Activated CD4-positive, alpha-beta memory T cell treated with anti-CD3 and anti-CD28 coated beads for 36 hours (primary cell): ENCODE measurements around the gene CCDC6. TPM values are rescaled to one million over a fixed set of nuclear protein-coding genes. Genes with fewer than 3 reads are reported as not detected.

ENCODE experiments used
- CTCF ChIA-PET: fragments of 350-600 bp; sonication (Branson Sonifier 250); formaldehyde crosslinking; loops from one replicate; lab custom pipeline; 2021; ENCODE audit warnings: antibody characterized with exemption, inconsistent platforms; lab: Charles Lee
- POLR2A ChIA-PET: fragments of 350-600 bp; sonication (Branson Sonifier 250); formaldehyde crosslinking; loops from one replicate; lab custom pipeline; 2021; ENCODE audit warnings: antibody characterized with exemption; lab: Charles Lee
- DNase-seq: peaks from one replicate; pipeline ENCODE4 v3.0.0-alpha.2; 2020
- H3K27ac Mint-ChIP-seq: one replicate; pipeline ENCODE4 v1.8.0; 2021; ENCODE audit warnings: mixed read lengths
- H3K27me3 Mint-ChIP-seq: one replicate; pipeline ENCODE4 v1.8.0; 2021; ENCODE audit warnings: mixed read lengths
- H3K36me3 Mint-ChIP-seq: one replicate; pipeline ENCODE4 v1.8.0; 2021; ENCODE audit warnings: mixed read lengths
- H3K4me1 Mint-ChIP-seq: one replicate; pipeline ENCODE4 v1.8.0; 2021; ENCODE audit warnings: low read depth, mixed read lengths
- H3K4me3 Mint-ChIP-seq: one replicate; pipeline ENCODE4 v1.8.0; 2021; ENCODE audit warnings: mild to moderate bottlenecking, mixed read lengths
- H3K9me3 Mint-ChIP-seq: one replicate; pipeline ENCODE4 v1.8.0; 2021; ENCODE audit warnings: mixed read lengths
- intact Hi-C: fragments of 100-400 bp; cut with micrococcal nuclease; formaldehyde crosslinking; loops from one replicate; pipeline ENCODE4 v1.15.1; 2023
- total RNA-seq, 2 experiments: library from RNA; stranded (reverse); gene quantifications; one replicate each; pipeline ENCODE4 v1.2.3, GENCODE V29; 2021

The CCDC6 gene
- total RNA-seq, 2 experiments from 2014 or later: 49.1 to 51.5 TPM

- H3K9me3 Mint-ChIP-seq: no peaks in the 10 kb centered on the region
- ChIA-PET CTCF (interaction anchor here (0.9 to 1.2 kb wide), 2 partner anchors 13 to 21 kb away, joined by 3 to 4 read pairs; no protein-coding TSS in a partner anchor), POLR2A (no interaction called here)
Observed at GRCh38 chr10:59851864-59852263, 54.5 kb downstream of the CCDC6 start.

GRCh38 chr10:59847888-59848287 is 58.5 kb downstream of the CCDC6 start:
- Mint-ChIP-seq H3K4me3 (no peak overlapping the region), H3K4me1 (peaks cover 6% of the 10 kb centered on the region), H3K27ac (no peak overlapping the region), H3K27me3 (no peaks in the 10 kb centered on the region), H3K9me3 (no peaks in the 10 kb centered on the region), H3K36me3 (peaks cover 46% of the 10 kb centered on the region)
- intact Hi-C loops: no loop called here
- no peak for DNase-seq
- ChIA-PET POLR2A (no interaction called here), CTCF (interaction anchor here (0.5 kb wide), 1 partner anchor 95 kb away, joined by 5 read pairs; no protein-coding TSS in a partner anchor)

More at GRCh38 chr10:59851864-59852263, 54.5 kb downstream of the CCDC6 start:
- no peaks in the 10 kb centered on the region for H3K27me3 Mint-ChIP-seq
- peaks cover 34% of the 10 kb centered on the region for H3K36me3 Mint-ChIP-seq
- DNase-seq: no peak
- H3K27ac Mint-ChIP-seq: no peak overlapping the region
- intact Hi-C loops: no loop called here
- H3K4me3 Mint-ChIP-seq: no peak overlapping the region
- H3K4me1 Mint-ChIP-seq: peaks cover 21% of the 10 kb centered on the region

DNA sequence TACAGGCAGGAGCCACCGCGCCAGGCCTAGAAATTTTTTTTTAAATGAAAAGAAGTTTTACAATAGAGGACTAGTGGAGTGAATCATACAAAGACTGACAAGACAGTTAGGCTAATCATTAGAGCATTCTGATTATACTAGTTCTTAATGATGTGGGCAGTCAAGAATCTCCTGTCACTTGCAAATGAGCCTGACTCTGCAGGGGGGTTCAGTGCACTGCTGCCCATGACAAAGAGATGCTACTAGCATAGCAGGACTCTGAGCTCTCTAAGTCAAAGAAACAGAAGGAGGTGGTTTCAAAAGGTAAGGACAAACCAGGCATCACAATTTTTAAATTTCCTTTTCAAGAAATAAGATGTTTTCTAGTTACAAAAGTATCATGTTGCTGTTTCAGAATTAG is 59.0 kb downstream of the CCDC6 start:
- no peaks in the 10 kb centered on the region for H3K9me3 Mint-ChIP-seq
- peaks cover 47% of the 10 kb centered on the region for H3K36me3 Mint-ChIP-seq
- no peak overlapping the region for H3K4me3 Mint-ChIP-seq
- no peak for DNase-seq
- intact Hi-C loops: no loop called here
- POLR2A ChIA-PET: no interaction called here
- CTCF ChIA-PET: no interaction called here
- peaks cover 4% of the 10 kb centered on the region for H3K4me1 Mint-ChIP-seq
- H3K27ac Mint-ChIP-seq: no peak overlapping the region
- no peaks in the 10 kb centered on the region for H3K27me3 Mint-ChIP-seq

GRCh38 chr10:59844436-59844835 is 61.9 kb downstream of the CCDC6 start:
- DNase-seq: no peak
- Mint-ChIP-seq H3K4me1 (peaks cover 5% of the 10 kb centered on the region), H3K9me3 (no peaks in the 10 kb centered on the region), H3K27me3 (no peaks in the 10 kb centered on the region), H3K36me3 (peaks cover 52% of the 10 kb centered on the region), H3K4me3 (no peak overlapping the region), H3K27ac (no peak overlapping the region)
- intact Hi-C loops: no loop called here
- ChIA-PET CTCF (interaction anchor here (1.1 to 2.5 kb wide), 2 partner anchors 9 to 14 kb away, joined by 4 to 7 read pairs; no protein-coding TSS in a partner anchor), POLR2A (interaction anchor here (0.8 kb wide), 1 partner anchor 64 kb away, joined by 3 read pairs; no protein-coding TSS in a partner anchor)

DNA sequence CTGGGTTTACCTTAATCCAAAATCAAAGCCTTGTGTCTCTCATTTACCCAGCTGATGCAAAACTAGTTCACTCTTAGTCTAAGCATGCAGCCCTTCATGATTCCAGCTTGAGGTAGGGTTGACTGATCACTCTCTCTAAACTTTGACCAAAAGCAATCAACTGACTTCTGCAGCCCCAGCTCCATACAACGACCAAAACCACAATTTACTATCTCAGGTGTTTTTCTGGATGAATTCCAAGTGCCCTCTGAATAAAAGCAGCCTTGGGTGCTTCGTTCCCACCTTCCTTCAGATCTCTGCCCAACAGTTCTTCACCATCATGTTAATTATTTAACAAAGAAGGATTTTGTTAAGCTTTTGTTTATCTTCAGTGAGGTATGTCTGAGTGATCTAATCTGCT is 62.6 kb downstream of the CCDC6 start:
- ChIA-PET POLR2A (no interaction called here), CTCF (interaction anchor here (1.5 to 2.5 kb wide), 2 partner anchors 13 to 21 kb away, joined by 4 to 7 read pairs; no protein-coding TSS in a partner anchor)
- intact Hi-C loops: no loop called here
- DNase-seq: no peak
- Mint-ChIP-seq H3K27ac (no peak overlapping the region), H3K4me1 (peaks cover 6% of the 10 kb centered on the region), H3K4me3 (no peak overlapping the region), H3K9me3 (no peaks in the 10 kb centered on the region), H3K27me3 (no peaks in the 10 kb centered on the region), H3K36me3 (peaks cover 47% of the 10 kb centered on the region)

- peaks cover 17% of the 10 kb centered on the region for H3K4me1 Mint-ChIP-seq
- intact Hi-C loops: no loop called here
- no peak overlapping the region for H3K4me3 Mint-ChIP-seq
- no peaks in the 10 kb centered on the region for H3K27me3 Mint-ChIP-seq
- ChIA-PET POLR2A (no interaction called here), CTCF (no interaction called here)
- H3K36me3 Mint-ChIP-seq: peaks cover 35% of the 10 kb centered on the region
- no peak overlapping the region for H3K27ac Mint-ChIP-seq
- H3K9me3 Mint-ChIP-seq: no peaks in the 10 kb centered on the region
- DNase-seq: no peak
Observed at GRCh38 chr10:59839576-59839975, 66.8 kb downstream of the CCDC6 start.

DNA sequence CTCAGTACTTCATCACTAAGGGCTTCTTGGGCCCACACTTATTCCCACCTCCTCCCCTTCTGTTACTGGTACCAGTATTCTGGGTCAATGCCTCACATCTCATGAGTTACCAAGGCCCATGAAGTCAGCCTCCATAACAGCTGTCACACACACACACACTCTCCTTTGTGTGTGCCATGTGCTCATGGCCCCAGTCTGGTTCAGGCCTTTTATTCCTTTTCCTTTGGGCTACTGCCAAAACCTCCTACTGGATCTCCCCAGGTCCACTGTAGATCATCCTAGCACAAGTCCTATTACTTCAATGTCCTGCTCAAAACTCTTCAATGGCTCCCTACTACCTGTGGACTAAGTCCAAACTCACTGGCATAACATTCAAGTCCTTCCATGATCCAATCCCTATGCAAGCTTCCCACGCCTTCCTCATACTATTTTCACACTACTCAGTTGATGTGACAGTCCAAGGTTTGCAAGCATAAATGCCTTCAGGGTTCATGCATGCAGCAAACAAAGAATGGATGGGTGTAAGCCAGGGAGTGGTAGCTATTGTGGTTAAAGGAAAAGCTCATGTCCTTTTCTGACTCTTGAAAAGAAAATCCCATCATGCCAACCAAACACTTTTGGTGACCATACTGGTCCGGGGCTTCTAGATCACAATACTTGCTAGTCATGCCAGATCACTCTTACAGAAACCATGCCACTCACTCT is 68.1 kb downstream of the CCDC6 start:
- H3K4me1 Mint-ChIP-seq: peaks cover 19% of the 10 kb centered on the region
- H3K27me3 Mint-ChIP-seq: no peaks in the 10 kb centered on the region
- intact Hi-C loops: no loop called here
- no peak overlapping the region for H3K27ac Mint-ChIP-seq
- H3K9me3 Mint-ChIP-seq: no peaks in the 10 kb centered on the region
- ChIA-PET POLR2A (no interaction called here), CTCF (no interaction called here)
- no peak overlapping the region for H3K4me3 Mint-ChIP-seq
- peaks cover 28% of the 10 kb centered on the region for H3K36me3 Mint-ChIP-seq
- no peak for DNase-seq

DNA sequence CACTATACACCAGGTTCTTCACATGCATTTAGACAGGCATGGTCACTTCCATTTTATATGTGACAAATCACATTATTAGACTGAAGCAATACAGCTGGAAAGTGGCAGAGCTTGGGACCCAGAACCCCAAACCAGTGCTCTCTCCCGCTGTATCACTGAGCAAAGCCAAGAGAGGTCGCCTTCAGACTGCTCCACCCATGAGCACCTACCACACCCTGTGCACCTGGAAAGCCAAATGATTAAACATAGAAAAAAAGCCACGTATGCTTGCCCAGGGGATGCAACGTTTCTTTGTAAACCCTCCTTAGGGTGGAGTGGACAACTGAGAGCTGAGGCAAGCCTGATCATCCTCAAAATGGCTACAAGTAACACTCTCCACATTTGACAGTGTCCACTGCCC is 72.5 kb downstream of the CCDC6 start:
- Mint-ChIP-seq H3K27ac (no peak overlapping the region), H3K9me3 (no peaks in the 10 kb centered on the region), H3K27me3 (no peaks in the 10 kb centered on the region), H3K4me1 (peaks cover 42% of the 10 kb centered on the region), H3K4me3 (no peak overlapping the region), H3K36me3 (peaks cover 34% of the 10 kb centered on the region)
- ChIA-PET POLR2A (no interaction called here), CTCF (interaction anchor here (1.0 kb wide), 1 partner anchor 11 kb away, joined by 3 read pairs; no protein-coding TSS in a partner anchor)
- intact Hi-C loops: loop anchor here (5.0 kb wide), 1 partner anchor 198 kb away; no protein-coding TSS in a partner anchor
- no peak for DNase-seq

- CTCF ChIA-PET: interaction anchor here (0.8 to 2.4 kb wide), 7 partner anchors 11 to 74 kb away, joined by 3 to 26 read pairs (median 3); partner anchors contain the start of gene CCDC6
- H3K27me3 Mint-ChIP-seq: no peaks in the 10 kb centered on the region
- POLR2A ChIA-PET: no interaction called here
- DNase-seq: no peak
- peaks cover 43% of the 10 kb centered on the region for H3K4me1 Mint-ChIP-seq
- H3K4me3 Mint-ChIP-seq: no peak overlapping the region
- H3K9me3 Mint-ChIP-seq: no peaks in the 10 kb centered on the region
- H3K27ac Mint-ChIP-seq: no peak overlapping the region
- H3K36me3 Mint-ChIP-seq: peaks cover 33% of the 10 kb centered on the region
- intact Hi-C loops: loop anchor here (5.0 kb wide), 1 partner anchor 200 kb away; no protein-coding TSS in a partner anchor
Observed at GRCh38 chr10:59832506-59832905, 73.8 kb downstream of the CCDC6 start.

DNA sequence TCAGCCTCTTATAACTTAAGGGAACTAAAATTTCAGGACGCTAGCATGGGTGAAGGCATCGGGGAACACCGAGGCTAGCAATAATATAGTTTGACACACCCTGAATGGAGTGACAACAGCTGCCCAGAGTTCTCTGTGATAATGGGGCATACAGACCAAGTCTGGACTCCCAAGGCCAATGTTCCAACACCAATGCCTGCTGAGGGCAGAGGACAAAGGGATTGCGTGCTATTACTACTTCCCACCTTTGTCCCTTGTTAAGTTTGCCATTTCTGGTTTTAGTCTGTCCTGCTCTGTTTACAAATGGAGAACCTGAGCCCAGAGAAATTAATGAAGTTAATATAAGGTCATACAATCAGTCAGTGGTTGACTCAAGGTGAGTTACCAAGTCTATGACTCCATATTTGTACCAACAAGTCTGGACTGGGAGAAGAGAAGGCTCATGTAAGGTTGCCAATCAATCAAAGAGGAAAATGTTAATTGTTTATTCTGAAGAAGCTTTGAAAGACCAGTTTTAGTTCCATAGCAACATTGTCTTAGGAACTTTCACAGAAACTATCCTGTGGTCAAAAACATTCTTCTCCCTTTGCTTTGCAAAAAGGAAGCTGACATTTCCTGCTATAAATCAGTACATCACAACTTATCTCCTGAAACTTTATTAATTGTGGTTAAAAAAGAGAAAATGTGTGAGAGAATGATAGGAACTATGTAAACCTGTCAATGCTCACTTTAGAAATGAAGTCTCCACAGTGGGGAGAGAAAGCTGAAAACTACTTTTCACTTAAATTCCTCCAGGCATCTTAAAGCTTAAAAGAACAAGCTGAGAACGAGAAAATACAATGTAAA is 74.5 kb downstream of the CCDC6 start:
- Mint-ChIP-seq H3K27ac (no peak overlapping the region), H3K36me3 (peaks cover 38% of the 10 kb centered on the region), H3K27me3 (no peaks in the 10 kb centered on the region), H3K4me1 (peaks cover 46% of the 10 kb centered on the region), H3K4me3 (no peak overlapping the region), H3K9me3 (no peaks in the 10 kb centered on the region)
- intact Hi-C loops: loop anchor here (5.0 kb wide), 1 partner anchor 200 kb away; no protein-coding TSS in a partner anchor
- CTCF ChIA-PET: interaction anchor here (0.8 to 2.4 kb wide), 9 partner anchors 10 to 341 kb away, joined by 3 to 26 read pairs (median 3); partner anchors contain the start of gene CCDC6
- no peak for DNase-seq
- POLR2A ChIA-PET: no interaction called here

- ChIA-PET CTCF (interaction anchor here (0.6 to 2.4 kb wide), 21 partner anchors 9 to 391 kb away, joined by 3 to 26 read pairs (median 3); partner anchors contain the start of gene CCDC6), POLR2A (interaction anchor here (1.2 kb wide), 1 partner anchor 74 kb away, joined by 3 read pairs; no protein-coding TSS in a partner anchor)
- peaks cover 47% of the 10 kb centered on the region for H3K36me3 Mint-ChIP-seq
- peaks cover 52% of the 10 kb centered on the region for H3K4me1 Mint-ChIP-seq
- DNase-seq: peak; percentile 32
- H3K27ac Mint-ChIP-seq: no peak overlapping the region
- no peaks in the 10 kb centered on the region for H3K9me3 Mint-ChIP-seq
- H3K4me3 Mint-ChIP-seq: no peak overlapping the region
- H3K27me3 Mint-ChIP-seq: no peaks in the 10 kb centered on the region
- intact Hi-C loops: loop anchor here (5.0 kb wide), 1 partner anchor 202 kb away; no protein-coding TSS in a partner anchor
Observed at GRCh38 chr10:59830601-59831259, 75.6 kb downstream of the CCDC6 start.
